ENCODE measurements around the gene SYT1. TPM values are rescaled to one million over a fixed set of nuclear protein-coding genes. Genes with fewer than 3 reads are reported as not detected.

SYT1 gene
- total RNA-seq, 1 experiment from 2014 or later: not detected

GRCh38 chr12:79317179-79317847, 452.7 kb downstream of the SYT1 start:
- DNase-seq (ENCODE audit: low read depth, low spot score): no peak
- in situ Hi-C loops (cut with HindIII; ENCODE audit: low pct_unique_long_range_greater_than_20kb, low sequenced_read_pairs): no loop called here

- in situ Hi-C loops (cut with HindIII; ENCODE audit: low pct_unique_long_range_greater_than_20kb, low sequenced_read_pairs): no loop called here
- no peak for DNase-seq (ENCODE audit: low read depth, low spot score)
These were observed 458.3 kb downstream of the SYT1 start for GRCh38 chr12:79322905-79323304.

- DNase-seq (ENCODE audit: low read depth, low spot score): no peak
These were observed 460.0 kb downstream of the SYT1 start for GRCh38 chr12:79324571-79324970.

GRCh38 chr12:79326222-79326621, 461.6 kb downstream of the SYT1 start:
- no peak for DNase-seq (ENCODE audit: low read depth, low spot score)
- in situ Hi-C loops (cut with HindIII; ENCODE audit: low pct_unique_long_range_greater_than_20kb, low sequenced_read_pairs): no loop called here

More at GRCh38 chr12:79324571-79324970, 460.0 kb downstream of the SYT1 start:
- in situ Hi-C loops (cut with HindIII; ENCODE audit: low pct_unique_long_range_greater_than_20kb, low sequenced_read_pairs): no loop called here

GRCh38 chr12:79326663-79327062, 462.1 kb downstream of the SYT1 start:
- in situ Hi-C loops (cut with HindIII; ENCODE audit: low pct_unique_long_range_greater_than_20kb, low sequenced_read_pairs): no loop called here
- DNase-seq (ENCODE audit: low read depth, low spot score): no peak

- in situ Hi-C loops (cut with HindIII; ENCODE audit: low pct_unique_long_range_greater_than_20kb, low sequenced_read_pairs): no loop called here
- no peak for DNase-seq (ENCODE audit: low read depth, low spot score)
These were observed 462.9 kb downstream of the SYT1 start for GRCh38 chr12:79327465-79327864.

GRCh38 chr12:79329933-79330332, 465.4 kb downstream of the SYT1 start:
- in situ Hi-C loops (cut with HindIII; ENCODE audit: low pct_unique_long_range_greater_than_20kb, low sequenced_read_pairs): no loop called here
- no peak for DNase-seq (ENCODE audit: low read depth, low spot score)

GRCh38 chr12:79331870-79332269, 467.3 kb downstream of the SYT1 start:
- DNase-seq (ENCODE audit: low read depth, low spot score): no peak
- in situ Hi-C loops (cut with HindIII; ENCODE audit: low pct_unique_long_range_greater_than_20kb, low sequenced_read_pairs): no loop called here

- DNase-seq (ENCODE audit: low read depth, low spot score): no peak
- in situ Hi-C loops (cut with HindIII; ENCODE audit: low pct_unique_long_range_greater_than_20kb, low sequenced_read_pairs): no loop called here
These were observed 468.6 kb downstream of the SYT1 start for GRCh38 chr12:79333144-79333543.

- in situ Hi-C loops (cut with HindIII; ENCODE audit: low pct_unique_long_range_greater_than_20kb, low sequenced_read_pairs): no loop called here
- DNase-seq (ENCODE audit: low read depth, low spot score): no peak
These were observed 473.2 kb downstream of the SYT1 start for GRCh38 chr12:79337662-79338290.

GRCh38 chr12:79344855-79345847, 480.6 kb downstream of the SYT1 start:
- in situ Hi-C loops (cut with HindIII; ENCODE audit: low pct_unique_long_range_greater_than_20kb, low sequenced_read_pairs): no loop called here
- peak; percentile 64 for DNase-seq (ENCODE audit: low read depth, low spot score)

- DNase-seq (ENCODE audit: low read depth, low spot score): no peak
- in situ Hi-C loops (cut with HindIII; ENCODE audit: low pct_unique_long_range_greater_than_20kb, low sequenced_read_pairs): no loop called here
These were observed 483.3 kb downstream of the SYT1 start for GRCh38 chr12:79347866-79348265.

GRCh38 chr12:79351251-79351650, 486.7 kb downstream of the SYT1 start:
- in situ Hi-C loops (cut with HindIII; ENCODE audit: low pct_unique_long_range_greater_than_20kb, low sequenced_read_pairs): no loop called here
- no peak for DNase-seq (ENCODE audit: low read depth, low spot score)

GRCh38 chr12:79356216-79356615, 491.6 kb downstream of the SYT1 start:
- DNase-seq (ENCODE audit: low read depth, low spot score): no peak
- in situ Hi-C loops (cut with HindIII; ENCODE audit: low pct_unique_long_range_greater_than_20kb, low sequenced_read_pairs): no loop called here

- in situ Hi-C loops (cut with HindIII; ENCODE audit: low pct_unique_long_range_greater_than_20kb, low sequenced_read_pairs): no loop called here
- no peak for DNase-seq (ENCODE audit: low read depth, low spot score)
These were observed 492.5 kb downstream of the SYT1 start for GRCh38 chr12:79357048-79357447.

- no peak for DNase-seq (ENCODE audit: low read depth, low spot score)
- in situ Hi-C loops (cut with HindIII; ENCODE audit: low pct_unique_long_range_greater_than_20kb, low sequenced_read_pairs): no loop called here
These were observed 494.2 kb downstream of the SYT1 start for GRCh38 chr12:79358716-79359300.

GRCh38 chr12:79360286-79360685, 495.7 kb downstream of the SYT1 start:
- DNase-seq (ENCODE audit: low read depth, low spot score): no peak
- in situ Hi-C loops (cut with HindIII; ENCODE audit: low pct_unique_long_range_greater_than_20kb, low sequenced_read_pairs): no loop called here

GRCh38 chr12:79360936-79361335, 496.4 kb downstream of the SYT1 start:
- in situ Hi-C loops (cut with HindIII; ENCODE audit: low pct_unique_long_range_greater_than_20kb, low sequenced_read_pairs): no loop called here
- no peak for DNase-seq (ENCODE audit: low read depth, low spot score)

Data from SK-MEL-5 (cell line).